Epidermal melanocyte (primary cell): ENCODE results near the gene IFITM2.

ENCODE experiments used
- DNase-seq: peaks from one replicate; pipeline ENCODE4 v3.0.0; 2011; ENCODE audit warnings: low spot score; ENCODE audit not compliant: insufficient read length

The IFITM2 gene

GRCh38 chr11:281486-282161, 26.0 kb upstream of the IFITM2 start:
- no peak for DNase-seq

DNA sequence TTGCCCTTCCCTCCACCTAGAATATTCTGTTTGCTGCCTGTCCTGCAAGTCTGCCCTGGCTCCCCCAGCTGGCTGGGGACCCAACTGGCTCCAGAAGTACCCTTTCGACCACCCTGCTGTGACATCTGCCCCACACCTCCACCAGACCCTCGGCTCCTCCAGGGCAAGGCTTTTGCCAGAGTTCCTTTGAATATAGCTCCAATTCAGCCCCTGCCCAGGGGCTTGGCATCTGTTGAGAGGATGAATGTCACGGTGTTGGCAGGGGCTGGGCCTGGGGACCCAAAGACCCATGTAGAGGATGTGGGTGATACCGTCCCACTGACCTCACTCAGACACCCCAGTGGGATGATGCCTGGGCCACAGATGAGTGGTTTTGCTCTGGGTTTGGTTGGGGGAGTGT, 25.4 kb upstream of the IFITM2 start:
- DNase-seq = no peak

DNA sequence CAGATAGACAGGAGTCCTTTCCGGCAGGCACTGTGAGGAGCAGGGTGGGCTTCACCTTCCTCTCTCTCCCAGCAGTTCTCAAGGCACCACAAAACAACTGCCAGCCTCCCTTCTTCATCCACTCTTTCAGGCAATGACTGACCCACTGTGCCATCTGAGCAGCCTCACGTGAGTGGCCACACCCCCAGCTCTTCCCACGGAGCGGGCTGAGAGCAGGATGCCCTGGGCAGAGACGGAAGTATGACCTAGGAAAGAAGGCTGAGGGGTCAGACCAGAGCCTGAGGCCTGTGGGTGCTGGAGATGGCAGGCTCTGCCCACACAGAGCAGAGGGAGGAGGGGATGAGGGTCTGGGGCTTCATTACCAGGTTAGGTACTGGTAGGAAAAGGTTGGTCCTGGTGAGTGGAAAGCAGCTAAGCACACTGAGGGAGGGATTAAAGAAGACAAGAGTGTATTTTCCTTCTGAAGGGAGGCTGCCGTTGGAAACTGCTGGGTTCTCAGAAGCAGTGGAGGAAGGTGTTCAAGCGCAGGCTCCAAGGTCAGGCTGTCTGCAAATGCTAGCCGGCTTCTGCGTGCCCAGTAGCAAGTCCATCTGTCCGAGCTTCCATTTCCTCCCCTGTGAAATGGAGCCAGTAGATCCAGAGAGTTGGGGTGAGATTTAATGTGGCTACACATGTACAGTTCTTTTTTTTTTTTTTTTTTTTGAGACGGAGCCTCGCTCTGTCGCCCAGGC, 24.8 kb upstream of the IFITM2 start:
- DNase-seq = peak; percentile 15

DNA sequence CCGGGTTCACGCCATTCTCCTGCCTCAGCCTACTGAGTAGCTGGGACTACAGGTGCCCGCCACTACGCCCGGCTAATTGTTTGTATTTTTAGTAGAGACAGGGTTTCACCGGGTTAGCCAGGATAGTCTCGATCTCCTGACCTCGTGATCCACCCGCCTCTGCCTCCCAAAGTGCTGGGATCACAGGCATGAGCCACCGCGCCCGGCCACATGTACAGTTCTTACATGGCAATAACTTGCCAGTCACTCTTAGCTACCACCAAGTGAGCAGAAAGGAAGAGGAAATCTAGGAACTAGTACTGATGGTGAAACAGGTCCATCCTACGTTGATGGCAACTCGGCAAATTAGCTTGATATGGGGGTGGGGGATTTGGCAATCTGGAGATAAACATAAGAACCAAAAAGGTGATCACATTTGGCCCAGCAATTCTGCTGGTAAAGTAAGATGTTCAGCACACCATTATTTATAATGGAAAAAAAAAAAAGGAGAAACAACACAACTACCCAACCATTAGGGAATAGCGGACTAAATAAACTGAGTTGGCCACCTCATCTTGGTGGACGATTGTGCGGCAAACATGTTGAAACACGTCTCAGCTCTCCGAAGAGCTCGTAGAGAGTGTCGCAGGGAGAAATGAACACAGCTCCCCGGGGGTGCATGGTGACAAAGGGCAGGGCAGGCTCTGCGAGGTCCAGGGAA, 24.1 kb upstream of the IFITM2 start:
- DNase-seq = no peak

DNA sequence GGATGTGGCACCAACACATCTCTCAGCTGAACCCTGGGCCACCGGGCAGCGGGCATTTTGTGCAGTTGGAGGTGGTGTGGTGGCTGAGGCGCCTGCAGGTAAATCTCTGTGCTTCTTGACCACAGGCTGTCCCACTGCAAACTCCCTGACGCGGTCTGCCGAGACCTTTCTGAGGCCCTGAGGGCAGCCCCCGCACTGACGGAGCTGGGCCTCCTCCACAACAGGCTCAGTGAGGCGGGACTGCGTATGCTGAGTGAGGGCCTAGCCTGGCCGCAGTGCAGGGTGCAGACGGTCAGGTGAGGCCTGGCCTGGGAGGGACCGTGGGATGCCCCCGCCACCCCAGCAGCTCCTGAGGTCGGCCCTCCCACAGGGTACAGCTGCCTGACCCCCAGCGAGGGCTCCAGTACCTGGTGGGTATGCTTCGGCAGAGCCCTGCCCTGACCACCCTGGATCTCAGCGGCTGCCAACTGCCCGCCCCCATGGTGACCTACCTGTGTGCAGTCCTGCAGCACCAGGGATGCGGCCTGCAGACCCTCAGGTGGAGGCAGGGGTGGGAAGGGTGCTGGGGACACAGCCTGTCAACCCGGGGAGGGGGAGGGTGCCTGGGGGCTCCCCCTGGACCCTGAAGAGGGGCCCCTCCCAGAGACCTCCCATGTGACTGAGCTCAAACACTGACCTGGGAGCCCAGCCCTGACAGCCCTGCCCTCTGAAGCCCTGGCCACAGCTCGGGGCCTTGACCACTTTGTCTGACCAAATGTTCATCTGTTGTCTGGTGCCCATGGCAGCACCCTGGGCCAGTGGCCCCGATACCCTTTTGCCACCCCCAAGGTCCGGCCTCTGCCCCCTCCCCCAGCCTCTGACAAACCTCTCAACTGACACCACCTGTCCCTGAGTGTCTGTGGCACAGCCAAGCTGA, 23.3 kb upstream of the IFITM2 start:
- DNase-seq = peak; percentile 11

GRCh38 chr11:285021-285893, 22.4 kb upstream of the IFITM2 start:
- DNase-seq = peak; percentile 11

DNA sequence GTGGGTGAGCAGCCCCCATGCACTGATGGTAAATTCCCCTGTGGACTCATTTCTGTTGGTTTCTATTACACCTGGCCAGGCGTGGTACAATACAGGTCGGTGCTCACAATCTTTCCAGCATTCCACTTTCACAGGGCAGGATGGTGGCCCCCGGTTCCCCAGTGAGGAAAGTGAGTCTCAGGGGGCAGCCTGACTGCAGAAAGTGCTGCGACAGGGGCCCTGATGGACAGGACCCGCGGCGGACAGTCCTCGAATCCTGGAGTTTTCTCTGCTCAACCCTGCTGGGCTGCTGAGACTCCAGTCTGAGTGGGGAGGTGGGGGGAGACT, 21.8 kb upstream of the IFITM2 start:
- DNase-seq = no peak

- DNase-seq = peak; percentile 15
Measured at GRCh38 chr11:286977-287820, 20.4 kb upstream of the IFITM2 start.

GRCh38 chr11:287821-288477, 19.7 kb upstream of the IFITM2 start:
- peak; percentile 10 for DNase-seq

DNA sequence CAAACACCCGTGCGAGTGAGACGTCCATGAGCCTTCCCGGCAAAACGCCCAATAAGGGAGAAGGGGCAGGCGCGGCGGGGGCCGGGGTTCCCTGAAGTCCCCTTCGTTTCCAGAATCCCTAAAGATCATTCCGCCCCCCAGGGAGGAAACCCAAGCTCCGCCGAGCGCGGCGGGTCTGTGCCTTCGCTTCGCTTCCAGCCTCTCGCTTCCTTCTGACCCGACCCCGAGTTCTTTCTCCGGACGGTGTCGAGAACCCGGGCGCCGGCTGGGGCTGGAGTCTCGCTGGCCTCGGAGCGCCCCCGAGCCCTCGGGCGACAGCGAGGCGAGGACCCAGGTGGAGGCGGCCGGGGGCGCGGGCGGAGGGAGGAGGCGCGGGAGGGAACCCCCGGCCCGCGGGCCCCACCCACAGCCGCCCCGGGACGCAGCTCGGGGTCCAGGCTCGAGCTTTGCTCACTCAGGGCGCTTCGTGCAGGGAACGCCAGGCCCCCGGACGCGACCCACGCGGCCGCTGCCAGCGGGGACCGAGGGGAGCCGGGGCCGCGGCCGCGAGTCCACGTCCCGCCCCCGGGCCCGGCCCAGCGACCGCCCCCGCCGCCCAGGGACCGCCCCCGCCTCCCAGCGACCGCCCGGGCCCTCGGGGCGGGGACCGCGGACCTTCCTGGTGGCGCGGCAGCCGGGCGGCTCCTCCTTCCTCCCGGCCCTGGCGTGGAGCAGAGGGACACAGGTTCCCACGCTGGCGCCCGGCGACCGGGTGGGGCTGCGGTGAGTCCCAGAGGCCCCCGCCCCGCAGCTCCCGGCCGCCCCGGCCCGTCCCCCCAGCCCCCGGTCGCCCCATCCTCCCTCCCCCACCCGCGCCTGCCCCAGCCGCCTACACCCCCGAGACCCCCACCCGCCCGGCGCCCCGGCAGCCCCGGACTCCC, 18.9 kb upstream of the IFITM2 start, which contains the start of gene PGGHG:
PGGHG (plus strand) TSS at position 649 of the 920 bp plus-strand sequence. CDS start 691 bp downstream, outside the sequence.
- peak; percentile 89 for DNase-seq

DNA sequence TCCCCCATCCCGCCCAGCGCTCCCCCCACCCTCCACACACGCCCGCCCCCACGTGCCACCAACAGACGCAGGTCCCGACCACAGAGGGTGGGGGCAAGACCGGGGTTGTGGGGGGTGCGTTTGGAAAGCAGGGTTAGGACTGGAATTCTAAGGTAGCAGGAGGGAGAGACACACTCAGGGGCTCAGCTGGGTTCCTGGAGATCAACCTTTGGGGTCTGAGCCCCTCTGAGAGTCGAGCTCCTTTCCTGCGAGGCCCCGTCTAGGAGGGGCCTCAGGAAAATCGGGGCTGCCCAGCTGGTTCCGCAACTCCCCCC, 18.3 kb upstream of the IFITM2 start:
- no peak for DNase-seq

- DNase-seq = no peak
Measured at GRCh38 chr11:289712-290620, 17.6 kb upstream of the IFITM2 start.

DNA sequence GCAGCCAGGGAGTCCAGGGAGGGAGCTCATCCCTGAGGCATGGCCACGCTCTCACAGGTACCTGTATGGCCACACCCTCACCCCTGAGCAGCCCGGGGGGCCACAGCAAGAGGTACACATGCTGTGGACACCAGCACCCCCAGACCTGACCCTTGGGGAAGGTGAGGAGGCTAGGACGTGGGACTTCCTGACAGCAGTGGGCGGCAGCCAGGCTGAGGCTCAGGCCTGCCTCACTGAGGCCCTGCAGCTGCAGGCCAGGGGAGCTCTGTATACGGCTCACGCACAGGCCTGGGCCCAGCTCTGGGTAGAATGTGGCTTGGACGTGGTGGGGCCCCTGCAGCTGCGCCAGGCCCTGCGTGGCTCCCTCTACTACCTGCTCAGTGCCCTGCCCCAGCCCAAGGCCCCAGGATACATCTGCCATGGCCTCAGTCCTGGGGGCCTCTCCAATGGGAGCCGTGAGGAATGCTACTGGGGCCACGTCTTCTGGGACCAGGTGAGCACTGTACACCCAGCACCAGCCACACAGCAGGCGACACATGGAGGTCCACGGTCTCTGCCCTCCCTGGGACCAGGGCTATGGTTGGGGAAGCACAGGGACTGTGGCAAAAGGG, 16.9 kb upstream of the IFITM2 start:
- DNase-seq = no peak

DNA sequence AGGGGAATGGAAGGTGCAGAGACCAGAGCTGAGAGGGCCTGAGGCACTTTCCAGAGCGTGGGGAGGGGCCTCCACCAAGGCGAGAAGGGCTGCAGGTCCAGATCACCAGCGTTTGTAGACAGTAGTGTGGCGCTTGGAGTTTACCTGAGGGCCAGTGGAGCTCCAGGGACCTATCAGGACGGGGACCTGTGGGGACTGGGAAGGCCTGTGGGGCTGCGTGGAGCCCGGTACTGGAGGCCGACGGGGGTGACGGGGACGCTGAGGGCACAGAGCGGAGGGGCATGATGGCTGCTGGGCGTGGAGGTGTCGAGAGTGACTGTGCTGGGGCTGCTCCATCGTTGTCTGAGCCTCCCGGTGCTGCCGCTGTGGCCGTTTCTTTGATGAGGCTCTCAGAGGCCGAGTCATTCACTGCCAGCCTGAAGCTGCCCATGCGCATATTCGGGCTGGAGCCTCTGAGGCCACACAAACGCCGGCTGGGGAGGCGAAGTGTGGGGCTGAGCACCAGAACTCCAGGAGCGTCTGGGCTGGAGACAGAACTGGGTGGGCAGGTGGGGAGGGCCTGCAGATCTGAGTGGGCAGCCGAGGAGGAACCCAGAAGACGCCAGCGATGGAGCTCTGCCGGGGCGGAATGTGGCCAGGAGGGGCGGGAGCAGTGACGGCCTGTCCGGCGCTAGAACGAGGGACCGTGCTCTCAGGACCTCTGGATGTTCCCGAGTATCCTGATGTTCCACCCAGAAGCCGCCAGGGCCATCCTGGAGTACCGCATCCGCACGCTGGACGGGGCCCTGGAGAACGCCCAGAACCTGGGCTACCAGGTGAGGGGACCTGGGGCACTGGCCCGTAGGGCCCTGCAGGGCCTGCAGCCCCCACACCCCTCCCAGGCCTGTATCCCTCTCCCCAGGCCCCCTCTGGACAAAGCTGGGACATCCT, 16.1 kb upstream of the IFITM2 start:
- no peak for DNase-seq
